HG02870 (cell line): Measurements from ENCODE around the gene CCDC81.
A peak's percentile ranks its signal among the peaks of the same experiment; 100 is the strongest.

Experiments
- ATAC-seq: cut with Tn5 transposase; IDR thresholded peaks from one replicate; pipeline ENCODE4 v1.9.1; 2021; ENCODE audit warnings: mild to moderate bottlenecking, moderate library complexity; ENCODE audit not compliant: unreplicated experiment

The CCDC81 gene

GRCh38 chr11:86438685-86439084 lies 64.0 kb downstream of the CCDC81 start:
- no peak for ATAC-seq

- ATAC-seq, result no peak
Observed at GRCh38 chr11:86440305-86440716, 65.6 kb downstream of the CCDC81 start.

GRCh38 chr11:86440843-86441242 lies 66.2 kb downstream of the CCDC81 start:
- ATAC-seq, result no peak

- no peak for ATAC-seq
Observed at GRCh38 chr11:86442420-86442819, 67.7 kb downstream of the CCDC81 start.

GRCh38 chr11:86442827-86443226 lies 68.1 kb downstream of the CCDC81 start:
- no peak for ATAC-seq

GRCh38 chr11:86443415-86443814 lies 68.7 kb downstream of the CCDC81 start:
- no peak for ATAC-seq

GRCh38 chr11:86444981-86445380 lies 70.3 kb downstream of the CCDC81 start:
- peak; percentile 42 for ATAC-seq

- ATAC-seq, result no peak
Observed at GRCh38 chr11:86446163-86446923, 71.7 kb downstream of the CCDC81 start.

- no peak for ATAC-seq
Observed at GRCh38 chr11:86446924-86447285, 72.2 kb downstream of the CCDC81 start.

GRCh38 chr11:86447763-86448480 lies 73.2 kb downstream of the CCDC81 start:
- no peak for ATAC-seq

GRCh38 chr11:86449993-86450629 lies 75.4 kb downstream of the CCDC81 start:
- ATAC-seq, result no peak

GRCh38 chr11:86453290-86454030 lies 78.8 kb downstream of the CCDC81 start:
- ATAC-seq, result no peak

GRCh38 chr11:86456075-86456939 lies 81.6 kb downstream of the CCDC81 start:
- peak; percentile 73 for ATAC-seq

- no peak for ATAC-seq
Observed at GRCh38 chr11:86458294-86459001, 83.8 kb downstream of the CCDC81 start.

GRCh38 chr11:86459002-86459385 lies 84.3 kb downstream of the CCDC81 start:
- no peak for ATAC-seq

GRCh38 chr11:86459682-86460460 lies 85.2 kb downstream of the CCDC81 start:
- ATAC-seq, result no peak

- ATAC-seq, result no peak
Observed at GRCh38 chr11:86460461-86461385, 86.0 kb downstream of the CCDC81 start.

GRCh38 chr11:86461892-86462291 lies 87.2 kb downstream of the CCDC81 start:
- ATAC-seq, result no peak
